A549 (cell line): ENCODE measurements around the gene SSBP2.

Experiments
- POLR2A ChIP-seq: IDR thresholded peaks from 2 replicates; pipeline ENCODE4 v1.6.1; 2012; ENCODE audit warnings: mild to moderate bottlenecking, low read length
- SREBF2 ChIP-seq: fragments of 450-650 bp; IDR thresholded peaks from 2 replicates; pipeline ENCODE4 v1.6.1; 2014; ENCODE audit warnings: mild to moderate bottlenecking, moderate library complexity
- TF ChIP-seq, protein P1 (sequence below): IDR thresholded peaks from 2 replicates; pipeline ENCODE4 v1.6.1; 2012

DNA sequence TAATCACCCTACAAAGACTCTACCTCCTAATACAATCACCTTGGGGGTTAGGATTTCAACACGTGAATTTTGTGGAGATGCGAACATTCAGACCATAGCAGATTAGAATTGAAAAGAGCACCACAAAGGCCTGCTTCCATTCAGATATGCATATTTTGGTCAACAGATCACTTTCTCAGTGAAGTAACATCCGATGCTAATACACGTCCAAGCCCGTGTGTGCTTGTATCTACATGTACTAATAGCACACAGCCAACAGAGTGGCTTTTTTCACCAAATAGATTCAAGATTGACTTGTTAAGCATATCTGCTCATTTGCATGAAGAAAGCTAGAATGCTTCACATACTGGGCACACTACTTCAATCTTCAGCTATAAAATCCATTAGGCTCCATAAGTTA lies 35.6 kb upstream of the SSBP2 start:
- no peak for TF ChIP-seq POLR2A
- TF ChIP-seq, protein P1, sequence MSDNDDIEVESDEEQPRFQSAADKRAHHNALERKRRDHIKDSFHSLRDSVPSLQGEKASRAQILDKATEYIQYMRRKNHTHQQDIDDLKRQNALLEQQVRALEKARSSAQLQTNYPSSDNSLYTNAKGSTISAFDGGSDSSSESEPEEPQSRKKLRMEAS, result no peak
- no peak for TF ChIP-seq SREBF2
